NCI-H748 treated with DMSO at 0.1 percent for 48 hours (cell line): ENCODE measurements around the gene PFKP.
"Not testable (repeated sequence)": the region's sequence is repeated elsewhere in the genome, so short reads cannot be mapped to it uniquely, and the experiment has no call there.

Experiments used
- DNase-seq: peaks from one replicate; lab custom pipeline; 2025; lab: John Stamatoyannopoulos, UW

PFKP gene

DNA sequence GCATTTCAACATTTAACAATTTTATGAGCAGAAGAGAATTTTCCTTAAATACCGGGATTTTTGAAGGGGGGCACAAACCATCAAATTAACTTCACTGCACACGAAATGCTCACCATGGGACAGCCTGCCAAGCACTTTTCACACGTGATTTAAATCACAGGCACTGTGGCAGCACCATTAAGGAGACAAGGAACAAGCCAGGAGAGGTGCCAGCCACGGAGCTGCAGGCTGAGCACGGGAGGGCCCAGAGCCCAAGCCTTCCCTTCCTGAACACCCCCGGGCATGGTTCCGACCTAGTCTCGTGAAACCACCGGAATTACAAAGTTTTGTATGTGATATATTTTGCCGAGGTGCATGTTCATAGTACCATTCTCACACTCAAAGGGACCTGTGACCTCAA, 91.8 kb downstream of the PFKP start:
- DNase-seq, result no peak

DNA sequence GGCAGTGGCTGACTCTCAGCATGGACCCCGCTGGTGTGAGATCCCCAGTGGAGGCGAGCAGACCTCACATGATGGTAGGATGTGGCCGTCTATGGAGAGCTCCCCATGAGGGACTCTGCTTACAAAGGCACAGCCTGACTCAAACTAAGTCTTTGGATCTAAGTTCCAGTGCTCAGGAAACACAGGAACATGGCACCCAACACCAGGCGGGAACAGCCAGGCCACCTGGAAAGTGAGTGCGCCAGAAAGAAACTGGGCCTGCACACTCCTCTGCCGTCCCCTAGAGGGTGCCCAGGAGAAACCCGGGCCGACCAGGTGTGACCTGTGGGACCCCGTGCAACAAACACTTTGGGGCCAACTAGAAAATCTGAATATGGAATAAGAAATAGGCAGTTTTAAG, 95.2 kb downstream of the PFKP start:
- no peak for DNase-seq

DNA sequence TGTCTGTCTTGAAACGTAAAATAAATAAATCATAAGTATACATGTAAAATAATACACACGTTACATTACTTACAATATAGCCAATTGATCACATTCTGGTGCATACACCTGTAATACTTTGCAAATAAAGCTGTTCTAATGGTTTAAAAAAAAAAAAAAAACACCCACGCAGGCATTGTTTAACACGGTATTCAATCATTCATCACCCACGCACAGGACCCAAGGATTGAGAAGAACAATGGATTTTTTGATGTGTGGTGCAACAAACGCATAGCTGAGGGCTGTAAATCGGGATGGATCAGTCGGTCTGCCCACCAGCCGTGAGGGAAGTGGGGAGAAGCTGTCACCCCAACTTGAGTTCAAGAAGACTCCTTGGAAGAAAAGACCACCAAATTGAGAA, 96.5 kb downstream of the PFKP start:
- DNase-seq, result no peak

DNA sequence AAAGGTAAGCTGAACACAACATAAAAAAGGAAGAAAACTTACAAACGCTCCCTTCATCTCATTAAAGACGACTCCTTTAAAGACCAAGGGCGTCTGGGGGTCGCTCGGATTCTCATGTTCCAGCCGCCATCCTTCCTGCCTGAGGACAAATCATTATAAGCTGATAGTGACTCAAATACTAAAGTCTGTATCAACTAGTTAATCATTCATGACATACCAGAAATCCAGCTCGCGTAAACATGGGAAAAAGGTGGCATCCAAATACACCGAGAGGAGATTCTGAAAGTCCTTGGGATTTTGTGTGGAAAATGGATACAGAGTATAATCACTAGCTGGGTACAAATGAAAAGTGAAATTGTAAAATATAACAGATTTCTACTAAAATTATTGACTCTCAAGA, 97.8 kb downstream of the PFKP start:
- DNase-seq, result no peak

DNA sequence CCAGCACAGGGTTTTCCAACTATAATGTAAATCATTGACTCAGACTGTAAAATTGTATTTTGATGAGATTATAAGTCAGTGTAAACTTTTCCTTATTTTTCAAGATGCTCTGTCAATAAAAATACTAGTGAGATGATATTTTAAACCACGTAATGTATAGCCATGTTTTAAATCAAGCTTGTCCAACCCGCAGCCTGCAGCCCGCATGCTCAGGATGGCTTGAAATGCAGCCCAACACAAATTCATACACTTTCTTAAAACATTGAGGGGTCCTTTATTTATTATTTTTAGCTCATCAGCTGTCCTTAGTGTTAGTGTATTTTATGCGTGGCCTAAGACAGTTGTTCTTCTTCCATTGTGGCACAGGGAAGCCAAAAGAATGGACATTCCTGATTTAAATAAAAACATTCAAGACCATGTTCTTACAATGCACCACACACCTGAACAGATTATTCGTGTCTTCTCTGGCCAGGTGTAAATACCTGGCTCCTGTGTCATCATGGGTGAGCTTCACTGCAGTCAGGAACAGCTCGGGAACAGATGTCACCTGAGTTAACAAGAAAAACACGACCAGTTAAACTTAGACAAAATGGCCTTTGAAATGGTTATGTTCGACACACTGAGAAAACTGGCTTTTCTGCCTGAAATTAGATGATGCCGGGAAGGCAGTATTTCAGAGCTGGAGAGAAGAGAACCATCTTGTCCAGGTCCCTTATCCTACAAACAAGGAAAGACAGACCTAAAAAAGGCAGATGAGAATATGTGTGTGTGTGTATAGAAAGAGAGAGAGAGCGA, 99.3 kb downstream of the PFKP start:
- DNase-seq, result no peak

DNA sequence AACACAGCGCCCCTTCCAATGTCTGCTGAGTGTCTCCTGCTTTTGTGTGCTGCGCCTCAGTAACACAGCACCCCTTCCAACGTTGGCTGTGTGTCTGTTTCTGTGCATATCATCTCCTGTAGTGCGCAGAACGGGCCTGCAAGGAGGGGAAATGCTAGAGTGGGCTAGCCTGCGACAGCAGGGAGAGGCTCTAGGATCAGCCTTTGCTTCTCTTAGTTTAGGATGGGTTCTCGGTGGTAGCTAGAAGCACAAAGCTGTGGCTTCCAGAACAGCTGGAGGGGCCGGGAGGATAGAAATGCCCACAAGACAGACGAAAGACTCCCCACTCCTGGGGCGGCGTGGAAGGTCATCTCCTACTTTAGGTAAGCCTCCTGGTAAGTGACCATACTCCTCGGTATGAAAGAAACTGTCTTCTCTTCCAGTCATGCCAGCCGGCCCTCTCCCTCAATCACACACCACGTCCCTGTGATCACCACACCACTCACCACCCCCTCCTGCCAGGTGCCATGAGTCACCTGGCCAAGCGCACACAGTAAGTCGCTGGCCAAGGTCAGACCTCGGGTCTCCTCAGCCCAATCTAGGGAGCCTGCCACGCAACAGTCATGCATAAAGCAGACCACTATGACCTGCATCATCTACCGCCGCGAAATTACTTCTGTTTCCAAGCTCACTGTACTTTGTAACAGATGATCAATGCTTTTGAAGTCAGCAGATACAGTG, 100.4 kb downstream of the PFKP start:
- no peak for DNase-seq

DNA sequence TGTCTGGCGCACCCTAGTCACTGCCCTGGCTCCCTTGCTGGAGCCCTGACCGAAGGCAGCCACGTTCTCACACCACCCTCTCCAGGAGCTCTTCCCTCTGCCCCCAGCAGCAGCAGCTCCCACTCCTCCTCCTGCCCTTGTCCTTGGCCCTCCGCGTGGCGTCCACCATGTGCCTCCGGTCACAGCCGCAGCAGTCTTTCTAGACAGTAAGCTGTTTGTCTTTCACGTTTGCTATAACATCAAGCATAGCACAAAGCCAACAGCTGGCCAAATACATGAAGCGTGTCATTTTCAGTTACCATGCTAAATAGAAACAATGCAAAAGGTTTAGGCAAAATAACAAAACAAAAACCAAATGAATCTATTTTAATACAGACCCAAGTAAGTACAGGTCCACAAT, 101.9 kb downstream of the PFKP start:
- no peak for DNase-seq

DNA sequence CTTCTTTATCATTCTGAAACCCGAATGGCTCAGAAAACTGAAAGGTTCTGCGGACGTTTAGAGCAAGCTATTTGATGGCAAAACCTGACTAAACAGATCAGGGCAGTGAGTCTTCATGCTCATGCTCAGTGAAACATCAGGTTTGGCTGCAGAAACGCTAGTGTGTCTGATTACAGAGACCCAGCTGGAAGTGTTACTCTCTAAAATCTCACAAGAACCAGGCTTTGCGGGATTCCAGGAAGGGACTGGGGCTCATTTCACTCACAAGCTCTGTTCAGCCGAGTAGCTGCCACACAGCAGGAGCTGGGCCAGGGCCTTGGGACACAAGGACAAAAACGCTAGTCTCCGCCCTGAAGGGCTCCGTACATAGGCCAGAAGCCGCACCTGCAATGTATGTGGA, 102.3 kb downstream of the PFKP start:
- no peak for DNase-seq

DNA sequence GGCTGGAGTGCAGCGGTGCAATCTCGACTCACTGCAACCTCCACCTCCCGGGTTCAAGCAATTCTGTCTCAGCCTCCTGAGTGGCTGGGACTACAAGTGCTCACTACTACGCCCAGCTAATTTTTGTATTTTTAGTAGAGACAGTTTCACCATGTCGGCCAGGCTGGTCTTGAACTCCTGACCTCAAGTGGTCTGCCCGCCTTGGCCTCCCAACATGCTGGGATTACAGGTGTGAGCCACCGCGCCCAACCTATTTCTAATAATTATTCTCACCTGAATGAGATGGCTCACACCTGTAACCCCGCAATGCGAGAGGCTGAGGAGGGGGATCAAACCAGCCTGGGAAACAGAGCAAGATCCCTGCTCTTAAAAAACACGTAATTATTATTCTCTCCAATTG, 104.1 kb downstream of the PFKP start:
- DNase-seq, result not testable (repeated sequence)

DNA sequence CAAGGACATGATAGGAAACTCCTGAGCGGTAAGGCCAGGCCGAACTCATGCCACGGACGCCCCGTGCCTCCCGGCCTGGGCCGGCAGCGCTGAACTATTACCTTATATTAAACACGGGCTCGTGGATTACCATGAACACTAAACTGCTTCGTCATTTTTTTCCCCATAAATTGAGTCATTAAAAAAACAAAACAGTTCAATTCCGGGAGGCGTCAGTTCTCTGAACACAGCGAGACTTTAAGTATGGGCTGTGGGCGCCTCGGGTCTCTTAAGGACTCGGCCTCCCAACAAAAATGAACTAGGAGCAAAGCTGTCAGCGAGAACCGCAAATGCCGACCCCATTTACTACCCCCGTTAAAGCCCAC, 104.7 kb downstream of the PFKP start:
- DNase-seq, result no peak

DNA sequence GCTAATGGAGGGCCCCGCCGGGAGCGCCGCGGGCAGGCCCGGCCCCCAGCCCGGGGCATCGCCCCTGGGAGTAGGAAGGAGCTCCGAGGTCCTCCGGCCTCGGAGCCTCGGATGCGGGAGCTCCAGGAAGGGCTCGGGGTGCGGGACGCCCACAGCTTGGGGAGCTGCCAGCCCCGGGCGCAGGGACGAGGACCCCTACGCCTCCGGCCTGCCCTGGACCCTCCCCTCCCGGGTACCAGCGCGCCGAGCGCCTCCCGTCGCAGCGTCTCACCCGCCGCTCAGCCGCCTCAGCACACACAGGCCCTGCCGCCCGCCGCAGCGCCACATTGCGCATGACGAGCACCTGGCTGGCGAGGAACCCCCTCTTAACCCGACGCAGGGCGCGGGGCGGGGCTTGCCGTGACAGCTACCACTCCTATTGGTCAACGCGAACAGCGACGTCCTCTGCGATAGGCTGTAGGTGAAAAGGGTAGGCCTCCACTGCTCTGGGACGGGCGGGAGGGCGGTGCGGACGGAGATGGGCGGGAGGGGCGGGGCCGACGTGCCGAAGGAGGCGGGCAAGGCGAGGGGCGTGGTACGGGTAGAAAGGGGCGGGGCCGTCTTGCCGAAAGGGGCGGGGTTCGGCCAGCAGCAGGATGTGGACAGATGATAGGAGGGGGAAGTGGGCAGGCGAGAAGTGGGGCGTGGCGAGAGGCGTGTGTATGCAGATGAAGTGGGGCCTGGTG, 105.3 kb downstream of the PFKP start, which contains the start of gene PITRM1:
Gene PITRM1, minus strand, starts transcription at position 337 of the 725 bp plus-strand sequence. Its CDS starts 10 bp downstream, at position 327.
- peak; percentile 95 for DNase-seq

DNA sequence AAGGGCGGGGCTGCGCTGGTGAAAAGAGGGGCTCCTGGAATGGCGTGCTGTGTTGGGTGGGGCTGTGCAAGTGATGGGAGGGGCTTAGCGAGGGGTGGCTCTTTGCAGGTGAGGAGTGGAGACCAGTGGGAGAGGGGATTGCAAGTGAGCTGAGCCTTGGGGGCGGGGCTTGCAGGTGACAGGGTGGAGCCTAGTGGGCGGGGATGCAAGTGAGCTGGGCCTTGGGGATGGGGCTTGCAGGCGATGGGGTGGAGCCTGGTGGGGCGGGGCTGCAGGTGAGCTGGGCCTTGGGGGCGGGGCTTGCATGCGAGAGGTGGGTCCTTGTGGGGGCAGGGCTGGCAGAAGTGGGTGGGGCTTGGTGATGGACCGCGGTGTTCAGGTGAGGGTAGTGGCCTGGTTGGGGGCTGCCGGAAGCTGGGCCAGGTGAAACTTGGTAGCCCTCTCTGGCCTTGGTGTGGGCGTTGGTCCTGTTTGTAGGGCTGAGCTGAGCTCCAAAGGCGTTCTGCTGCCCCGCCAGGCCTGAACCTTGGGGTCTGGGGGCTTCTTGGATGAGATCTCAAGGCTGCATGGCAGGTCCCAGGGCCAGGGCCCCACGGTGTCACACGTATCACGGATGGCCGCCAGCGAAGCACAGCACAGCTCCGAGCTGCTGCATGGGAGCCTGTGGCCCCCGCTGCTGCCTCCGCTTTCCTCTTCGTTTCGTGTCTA, 106.0 kb downstream of the PFKP start:
- DNase-seq, result peak; percentile 95

DNA sequence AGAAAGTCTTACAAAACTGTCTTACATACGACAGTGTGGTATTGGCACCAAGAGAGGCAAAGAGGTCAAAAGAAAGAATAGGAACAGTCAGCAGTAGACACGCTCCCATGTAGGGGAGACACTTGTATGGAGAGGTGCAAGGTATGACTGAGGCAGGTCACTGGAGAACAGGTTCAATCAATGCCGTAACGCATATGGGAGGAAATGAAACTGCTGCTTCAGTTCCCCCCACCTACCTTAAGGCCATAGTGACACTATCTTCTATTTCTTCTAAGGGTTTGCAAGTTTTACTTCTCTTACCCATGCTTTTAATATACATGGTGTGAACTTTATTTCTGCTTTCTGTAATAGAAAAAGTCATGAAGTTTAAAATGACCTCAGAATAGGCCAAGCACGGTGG, 110.7 kb downstream of the PFKP start:
- no peak for DNase-seq

DNA sequence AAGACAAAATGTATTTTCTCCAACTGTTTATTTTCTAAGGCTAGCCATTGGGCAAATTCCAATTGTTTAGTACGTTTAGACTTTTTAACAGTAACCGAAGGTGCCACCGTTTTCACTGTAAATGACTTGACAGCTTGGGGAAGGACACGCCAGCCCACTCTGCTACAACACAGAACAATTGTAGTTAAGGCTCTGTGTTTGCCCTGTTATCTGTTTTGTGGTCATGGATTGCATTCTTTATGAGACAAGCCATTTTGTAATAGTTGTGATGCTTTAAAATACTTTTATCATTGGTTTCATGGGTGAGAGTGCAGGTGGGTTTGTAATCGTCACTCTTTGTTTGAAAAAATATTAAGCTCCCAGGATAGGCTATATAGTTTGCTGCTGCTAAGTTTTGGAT, 111.8 kb downstream of the PFKP start:
- DNase-seq, result no peak

DNA sequence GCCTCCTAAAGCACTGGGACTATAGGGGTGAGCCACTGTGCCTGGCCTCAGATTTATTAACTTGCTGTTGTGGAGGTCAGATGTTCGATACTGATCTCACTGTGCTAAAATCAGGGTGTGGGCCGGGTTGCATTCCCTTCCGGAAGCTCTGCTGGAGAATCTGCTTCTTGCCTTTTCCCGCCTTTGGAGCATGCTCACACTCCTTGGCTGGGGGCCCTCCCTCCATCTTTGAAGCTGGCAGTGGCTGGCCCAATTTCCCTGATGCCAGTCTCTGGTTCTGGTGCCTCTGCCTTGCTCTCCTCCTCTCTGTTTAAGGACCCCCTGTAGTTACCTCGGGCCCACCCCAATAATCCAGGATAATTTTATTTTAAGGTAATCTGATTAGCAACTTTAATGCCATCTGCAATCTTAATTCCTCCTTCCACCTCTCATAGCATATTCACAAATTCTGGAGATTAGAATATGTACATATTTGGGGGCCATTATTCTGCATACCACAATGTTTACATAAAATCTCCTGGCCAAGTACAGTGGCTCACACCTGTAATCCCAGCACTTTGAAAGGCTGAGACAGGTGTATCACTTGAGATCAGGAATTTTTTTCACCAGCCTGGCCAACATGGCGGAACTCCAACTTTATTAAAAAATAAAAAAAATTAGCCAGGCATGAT, 113.1 kb downstream of the PFKP start:
- DNase-seq, result no peak

DNA sequence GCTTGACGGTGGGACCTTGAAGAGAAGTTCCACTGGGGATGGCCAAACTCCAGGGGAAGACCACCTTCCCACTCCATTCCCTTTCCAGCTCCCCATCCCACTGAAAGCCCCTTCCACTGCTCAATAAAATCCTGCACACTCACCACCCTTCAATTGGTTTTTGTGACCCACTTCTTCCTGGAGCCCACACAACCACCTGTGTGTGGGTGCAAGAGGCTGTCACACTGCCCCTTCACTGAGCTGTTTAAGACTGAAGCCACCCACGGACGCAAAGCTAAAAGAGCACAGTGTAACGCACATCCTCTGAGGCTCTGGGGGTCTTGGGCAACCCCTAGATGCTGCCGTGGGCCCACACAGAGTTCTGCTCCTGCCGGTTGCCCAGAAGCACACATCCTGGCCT, 118.0 kb downstream of the PFKP start:
- no peak for DNase-seq

DNA sequence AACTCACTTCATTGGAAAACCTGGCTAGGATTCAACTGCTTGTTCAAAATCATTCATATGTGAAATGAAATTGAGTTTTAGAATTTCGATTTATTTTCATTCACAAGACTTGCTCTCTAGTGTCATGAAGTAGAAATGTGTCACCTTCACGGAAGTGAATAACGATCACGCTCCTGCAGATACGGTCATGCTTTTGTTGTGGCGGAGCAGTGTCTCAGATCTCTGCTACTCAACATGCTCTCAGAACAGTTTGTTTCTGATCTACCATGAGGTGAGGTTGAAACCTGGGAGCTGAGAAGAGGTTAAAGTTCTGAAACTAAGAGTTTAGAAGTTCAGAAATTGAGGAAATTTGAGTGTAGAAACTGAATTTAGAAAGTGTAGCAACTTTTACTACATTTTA, 119.0 kb downstream of the PFKP start:
- no peak for DNase-seq
